ENCODE measurements around the gene CTDP1.

GRCh38 chr18:79698668-79699335 is 19.2 kb downstream of the CTDP1 start:
- no peak for TF ChIP-seq BACH2 (CRISPR knock-in tag; IDR thresholded peaks at IDR 0.05; ENCODE audit: borderline replicate concordance)
- no peak for TF ChIP-seq ZFP3 (CRISPR knock-in tag; IDR thresholded peaks at IDR 0.05)
- TF ChIP-seq RARB (CRISPR knock-in tag; IDR thresholded peaks at IDR 0.05), result no peak
- no peak for TF ChIP-seq ARNTL (CRISPR knock-in tag; IDR thresholded peaks at IDR 0.05; ENCODE audit: borderline replicate concordance, low read depth)
- no peak for TF ChIP-seq PATZ1 (CRISPR knock-in tag; IDR thresholded peaks at IDR 0.05; ENCODE audit: borderline replicate concordance)
- no peak for TF ChIP-seq ZC3H10 (CRISPR knock-in tag; IDR thresholded peaks at IDR 0.05)
- no peak for TF ChIP-seq ZFP30 (CRISPR knock-in tag; IDR thresholded peaks at IDR 0.05)
- no peak for TF ChIP-seq TSHZ2 (CRISPR knock-in tag; IDR thresholded peaks at IDR 0.05)
- TF ChIP-seq ISL1 (CRISPR knock-in tag; IDR thresholded peaks at IDR 0.05), result no peak
- no peak for TF ChIP-seq POU6F1 (CRISPR knock-in tag; IDR thresholded peaks at IDR 0.05; ENCODE audit: borderline replicate concordance, low read depth)
- TF ChIP-seq GLIS3 (CRISPR knock-in tag; IDR thresholded peaks at IDR 0.05), result no peak
- TF ChIP-seq SNAI2 (CRISPR knock-in tag; IDR thresholded peaks at IDR 0.05), result no peak
- no peak for TF ChIP-seq CSRNP3 (CRISPR knock-in tag; IDR thresholded peaks at IDR 0.05)
- no peak for TF ChIP-seq ZNF565 (CRISPR knock-in tag; conservative IDR thresholded peaks at IDR 0.05; ENCODE audit: low read depth)
